GM23338 (cell line): ENCODE measurements around the gene MAPRE3.

Experiments used
- CREB1 ChIP-seq: fragments of 250-450 bp; sonication (Bioruptor Pico); IDR thresholded peaks from 2 replicates; pipeline ENCODE4 v1.5.0; 2020; ENCODE audit warnings: low read depth, mild to moderate bottlenecking, moderate library complexity
- CTCF ChIP-seq, 2 experiments: fragments of 200-600 bp in 1 of 2; sonication (generic) in 1 of 2; conservative IDR thresholded peaks; 2 replicates each; pipeline versions ENCODE4 v1.5.1 to v1.6.1; 2016 to 2017; ENCODE audit warnings: antibody characterized with exemption in 2 of 2, low read depth in 2 of 2, mild to moderate bottlenecking in 2 of 2, moderate library complexity in 1 of 2
- EZH2 ChIP-seq: fragments of 200-600 bp; sonication (generic); IDR thresholded peaks from one replicate; pipeline ENCODE4 v1.8.0; 2017; ENCODE audit warnings: antibody characterized with exemption, mild to moderate bottlenecking, low read depth; ENCODE audit not compliant: unreplicated experiment
- EZH2phosphoT487 ChIP-seq: fragments of 200-600 bp; sonication (generic); IDR thresholded peaks from one replicate; pipeline ENCODE4 v1.8.1; 2018; ENCODE audit warnings: antibody characterized with exemption; ENCODE audit not compliant: unreplicated experiment
- POLR2AphosphoS5 ChIP-seq: IDR thresholded peaks from 2 replicates; pipeline ENCODE4 v1.6.1; 2016; ENCODE audit warnings: antibody characterized with exemption, low read depth
- ZNF331 ChIP-seq: fragments of 250-450 bp; sonication (Bioruptor Pico); IDR thresholded peaks from 2 replicates; pipeline ENCODE4 v1.5.0; 2020; ENCODE audit warnings: low read depth, mild to moderate bottlenecking, moderate library complexity

DNA sequence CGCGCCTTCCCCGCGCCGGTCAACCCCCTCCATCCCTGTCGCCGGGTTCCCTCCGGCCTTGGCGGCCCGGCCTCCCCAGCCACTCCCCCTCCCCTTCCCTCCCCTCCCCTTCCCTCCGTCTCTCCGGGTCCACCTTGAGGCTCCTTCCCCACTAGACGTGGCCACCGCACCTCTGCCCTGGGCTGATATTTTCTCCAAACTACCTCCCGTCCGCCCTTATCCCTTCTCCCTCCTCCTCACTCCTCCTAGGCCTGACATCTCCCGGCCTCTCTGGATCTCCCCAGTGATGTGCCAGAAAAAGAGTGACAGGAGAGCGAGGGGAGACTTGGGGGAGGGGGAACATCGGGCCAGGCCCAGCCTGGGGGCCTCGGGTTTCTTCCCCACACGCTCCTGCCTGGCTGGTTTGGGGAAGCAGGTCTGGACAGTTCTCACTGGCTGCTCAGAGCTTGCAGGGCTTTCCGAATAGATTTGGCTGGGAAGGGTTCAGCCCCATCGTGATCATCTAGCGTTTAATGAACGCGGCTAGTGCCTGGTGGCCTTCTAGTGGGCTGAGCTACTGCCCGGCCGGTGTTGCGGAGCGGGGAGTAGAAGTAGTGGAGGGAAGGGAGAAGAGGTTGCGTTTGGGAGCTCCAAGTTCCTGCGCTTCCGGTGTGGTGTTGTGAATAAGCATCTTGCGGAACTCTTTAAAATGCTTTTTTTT is 641 bp downstream of the MAPRE3 start:
- TF ChIP-seq CTCF (conservative IDR thresholded peaks at IDR 0.05; ENCODE audit: low read depth in 2 of 2) (no peak), POLR2AphosphoS5 (no peak), ZNF331 (CRISPR knock-in tag) (no peak), EZH2 (no peak), CREB1 (CRISPR knock-in tag) (no peak), EZH2phosphoT487 (no peak)
